SH-SY5Y (cell line): ENCODE measurements around the gene SLC1A5.

Source experiments
- GATA2 ChIP-seq: IDR thresholded peaks from 2 replicates; pipeline ENCODE4 v1.6.1; 2011; ENCODE audit warnings: mild to moderate bottlenecking, low read depth, low read length
- GATA3 ChIP-seq: IDR thresholded peaks from 2 replicates; pipeline ENCODE4 v1.6.1; 2011; ENCODE audit warnings: low read depth, mild to moderate bottlenecking, low read length, moderate library complexity

The SLC1A5 gene

GRCh38 chr19:46761418-46761831 is 27.0 kb downstream of the SLC1A5 start:
- no peak for TF ChIP-seq GATA3
- no peak for TF ChIP-seq GATA2

GRCh38 chr19:46760363-46760762 is 28.0 kb downstream of the SLC1A5 start:
- no peak for TF ChIP-seq GATA2
- no peak for TF ChIP-seq GATA3

- TF ChIP-seq GATA3 = no peak
- no peak for TF ChIP-seq GATA2
These were observed 28.5 kb downstream of the SLC1A5 start for GRCh38 chr19:46759817-46760333.

GRCh38 chr19:46759206-46759605 is 29.2 kb downstream of the SLC1A5 start:
- TF ChIP-seq GATA2 (no peak), GATA3 (no peak)

GRCh38 chr19:46756544-46756888 is 31.9 kb downstream of the SLC1A5 start:
- TF ChIP-seq GATA3 = no peak
- TF ChIP-seq GATA2 = no peak

GRCh38 chr19:46755853-46756543 is 32.4 kb downstream of the SLC1A5 start:
- TF ChIP-seq GATA3 (no peak), GATA2 (no peak)

- TF ChIP-seq GATA3 = no peak
- no peak for TF ChIP-seq GATA2
These were observed 33.1 kb downstream of the SLC1A5 start for GRCh38 chr19:46755077-46755852.

- TF ChIP-seq GATA2 (no peak), GATA3 (no peak)
These were observed 34.8 kb downstream of the SLC1A5 start for GRCh38 chr19:46753420-46754155.

- TF ChIP-seq GATA3 = no peak
- TF ChIP-seq GATA2 = no peak
These were observed 39.9 kb downstream of the SLC1A5 start for GRCh38 chr19:46748325-46749109.

- TF ChIP-seq GATA2 = no peak
These were observed 41.9 kb downstream of the SLC1A5 start, which contains the start of gene STRN4 for GRCh38 chr19:46746281-46747057. Gene STRN4, minus strand, starts transcription at chr19:46746450. Its CDS starts 20 bp downstream, at chr19:46746430.

- TF ChIP-seq GATA3 (no peak), GATA2 (no peak)
These were observed 42.7 kb downstream of the SLC1A5 start, which contains the start of gene FKRP for GRCh38 chr19:46745521-46746280. Gene FKRP, plus strand, starts transcription at chr19:46746057. Its CDS starts 9,394 bp downstream, at chr19:46755451.

GRCh38 chr19:46745030-46745429 is 43.4 kb downstream of the SLC1A5 start:
- TF ChIP-seq GATA3 (no peak), GATA2 (no peak)
